SW480 (cell line): ENCODE results near the gene LITAFD.
"Not testable (repeated sequence)": the region's sequence is repeated elsewhere in the genome, so short reads cannot be mapped to it uniquely, and the experiment has no call there.

ENCODE experiments used
- DNase-seq: peaks from one replicate; pipeline ENCODE4 v3.0.0-alpha.2; 2016; ENCODE audit warnings: low spot score

Gene LITAFD

GRCh38 chr16:8894736-8895334 lies 12.7 kb downstream of the LITAFD start:
- no peak for DNase-seq

- no peak for DNase-seq
These were observed 16.6 kb downstream of the LITAFD start for GRCh38 chr16:8898660-8899318.

DNA sequence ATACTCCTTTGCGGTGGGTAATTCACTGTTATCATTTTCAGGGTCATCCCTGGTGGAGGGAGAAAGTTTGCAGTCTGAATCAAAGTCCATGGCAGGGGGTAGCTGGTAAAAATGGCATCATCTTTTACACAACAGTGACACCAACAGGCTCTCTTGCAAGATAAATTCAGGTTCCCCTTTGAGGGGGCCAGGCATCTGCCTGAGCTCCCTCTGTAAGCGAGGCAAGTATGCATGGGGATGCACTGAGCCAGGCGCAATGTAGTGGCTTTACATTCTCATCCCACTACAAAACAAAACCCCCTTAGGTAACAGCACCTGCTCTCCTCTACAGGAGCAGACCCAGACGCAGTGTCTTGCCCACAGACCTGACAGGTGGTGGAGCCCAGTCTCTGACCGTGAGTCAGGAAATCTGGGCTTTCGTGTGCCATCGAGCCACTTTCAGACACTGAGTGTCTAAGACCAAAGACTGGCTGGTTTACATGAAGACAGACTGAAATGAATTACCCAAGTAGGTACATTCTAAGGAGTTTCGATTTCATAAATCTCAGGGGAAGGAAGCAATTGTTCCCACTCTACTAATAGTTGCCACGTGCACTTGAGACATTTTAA lies 17.7 kb downstream of the LITAFD start:
- no peak for DNase-seq

DNA sequence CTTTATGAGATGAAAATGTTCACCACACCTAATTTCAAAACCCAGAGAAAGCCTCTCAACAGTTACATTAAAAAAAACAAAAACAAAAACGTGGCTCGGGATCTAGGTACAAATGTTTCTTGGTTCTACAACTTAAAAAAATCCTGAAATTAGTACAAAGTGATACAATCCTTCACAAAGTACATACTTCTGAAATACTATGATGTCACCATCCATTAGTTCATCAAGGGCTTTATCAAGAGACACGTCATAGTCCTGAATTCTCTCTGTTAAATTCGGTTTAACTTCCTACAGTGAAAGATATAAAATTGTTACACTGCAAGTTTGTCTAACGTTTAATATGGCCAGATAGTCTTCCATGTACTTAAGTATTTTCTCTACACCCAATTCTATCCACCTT lies 18.2 kb downstream of the LITAFD start:
- DNase-seq, result no peak

GRCh38 chr16:8901320-8901861 lies 19.2 kb downstream of the LITAFD start:
- no peak for DNase-seq

DNA sequence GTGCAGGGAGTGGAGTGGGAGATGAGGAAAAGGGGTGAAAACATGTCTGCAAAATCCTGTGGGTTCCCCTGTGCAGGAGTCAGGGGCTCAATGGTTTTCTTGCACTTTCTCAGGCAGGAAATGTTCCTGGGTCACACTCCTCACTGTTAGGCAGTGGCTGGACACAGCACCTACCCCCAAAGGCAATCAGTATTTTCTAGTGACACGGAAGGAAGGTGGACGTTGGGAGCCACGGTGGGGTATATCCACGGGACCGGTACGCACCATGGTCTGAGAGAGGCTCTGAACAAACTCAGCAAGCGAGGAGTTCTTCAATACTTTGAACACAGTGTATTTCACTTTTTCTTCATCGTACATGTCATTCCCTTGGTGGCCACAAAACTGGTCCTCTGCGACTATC lies 20.9 kb downstream of the LITAFD start:
- no peak for DNase-seq

DNA sequence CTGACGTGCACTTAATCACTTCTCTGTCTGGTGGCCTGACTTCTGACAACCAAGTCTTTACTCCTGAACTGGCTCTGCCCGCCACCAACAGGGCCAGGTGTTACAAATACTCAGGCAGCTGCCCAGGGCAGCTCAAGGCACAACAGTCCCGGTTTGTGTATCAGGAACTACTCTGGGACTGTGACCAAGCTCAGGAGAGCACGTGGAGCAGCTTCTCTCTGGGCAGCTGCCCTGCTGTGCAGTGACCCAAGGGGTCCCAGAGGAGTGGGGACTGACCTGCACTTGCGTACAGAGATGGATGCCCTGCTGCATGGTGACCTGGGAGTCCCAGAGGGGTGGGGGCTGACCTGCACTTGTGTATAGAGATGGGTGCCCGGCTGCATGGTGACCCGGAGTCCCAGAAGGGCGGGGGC lies 21.9 kb downstream of the LITAFD start:
- DNase-seq, result no peak

- DNase-seq, result peak; percentile 58
These were observed 23.1 kb downstream of the LITAFD start for GRCh38 chr16:8905168-8905762.

DNA sequence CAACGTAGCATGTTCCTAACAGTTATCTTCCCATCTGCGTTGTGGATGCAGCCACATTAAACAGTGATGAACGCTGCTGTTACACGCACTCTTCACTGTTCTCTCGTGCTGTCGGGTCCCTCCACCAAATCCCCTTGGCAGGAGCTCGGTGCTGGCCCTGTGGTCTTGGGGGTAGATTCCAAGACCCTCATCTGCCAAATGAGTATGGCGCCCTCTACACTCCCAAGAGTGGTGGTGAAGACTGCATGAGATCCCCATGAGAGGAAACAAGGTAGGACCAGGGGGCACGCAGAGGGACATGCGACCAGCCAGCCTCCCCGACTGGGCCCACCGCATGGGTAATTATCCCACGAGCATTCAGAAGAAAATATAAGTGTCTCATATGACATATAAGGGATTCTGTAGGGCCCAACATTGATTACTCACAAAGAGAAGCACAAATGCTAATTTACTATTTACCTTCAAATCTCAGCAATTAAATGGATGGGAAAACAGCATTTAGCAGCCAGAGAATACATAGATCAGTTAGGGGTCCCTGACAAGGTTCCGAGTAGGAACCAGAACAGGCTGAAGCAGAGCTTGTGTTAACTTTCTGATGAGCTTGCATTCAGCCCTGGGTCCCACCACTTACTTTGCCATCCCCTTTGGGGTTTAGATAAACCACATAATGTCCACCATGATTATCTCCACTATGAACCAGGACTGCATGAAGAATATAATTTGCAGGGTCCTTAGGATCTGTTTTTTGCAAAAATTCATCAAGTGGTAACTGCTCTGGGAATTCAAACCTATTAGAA lies 23.8 kb downstream of the LITAFD start:
- DNase-seq, result no peak

DNA sequence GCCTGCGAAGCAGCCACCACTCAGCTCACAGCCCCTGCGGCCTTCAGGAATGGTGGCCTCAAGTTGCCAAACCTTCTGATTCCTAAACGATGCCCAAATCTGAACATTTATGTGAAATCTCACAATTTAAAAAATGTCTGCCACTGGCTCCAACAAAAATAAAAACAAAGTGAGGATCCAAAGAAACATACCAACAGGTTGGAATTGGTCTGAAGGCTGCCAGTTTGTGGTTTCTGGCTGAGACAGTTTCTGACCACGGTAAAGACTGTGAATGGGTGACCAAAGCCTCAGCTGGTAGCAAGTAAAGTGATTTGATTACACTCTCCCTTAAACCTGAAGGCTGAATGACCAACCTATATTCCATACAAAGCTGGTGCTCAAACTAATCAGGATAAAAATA lies 24.9 kb downstream of the LITAFD start:
- DNase-seq, result no peak

DNA sequence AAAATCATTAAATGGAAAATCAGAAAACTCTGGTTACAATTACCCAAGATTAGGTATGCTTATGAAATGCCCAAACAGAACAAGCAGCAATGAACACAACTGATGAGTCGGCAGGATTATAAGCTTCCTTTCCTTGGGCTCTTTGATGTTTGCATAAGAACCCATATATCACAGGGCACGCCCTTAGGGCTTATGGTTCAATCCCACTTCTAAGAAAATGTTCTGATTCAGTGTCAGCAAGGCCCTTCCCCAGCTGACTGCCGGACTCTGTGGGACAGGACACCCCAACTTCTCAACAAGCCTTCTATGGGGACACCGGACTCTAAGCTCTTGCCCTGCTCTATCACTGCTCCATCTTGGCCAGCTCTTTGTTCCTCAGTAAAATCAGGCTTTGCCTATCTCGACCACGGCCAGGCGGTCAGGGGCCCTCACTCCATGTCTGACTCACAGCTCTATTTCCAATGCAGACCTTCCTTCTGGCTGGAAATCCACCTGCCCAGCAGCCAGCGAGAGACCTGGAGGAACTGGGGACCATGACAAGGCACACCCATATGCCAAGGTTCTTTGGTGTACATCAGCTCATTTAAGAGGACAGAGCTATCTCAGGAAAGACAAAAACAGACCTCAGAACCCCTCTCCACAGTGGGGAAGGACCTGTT lies 26.8 kb downstream of the LITAFD start:
- DNase-seq, result peak; percentile 17

DNA sequence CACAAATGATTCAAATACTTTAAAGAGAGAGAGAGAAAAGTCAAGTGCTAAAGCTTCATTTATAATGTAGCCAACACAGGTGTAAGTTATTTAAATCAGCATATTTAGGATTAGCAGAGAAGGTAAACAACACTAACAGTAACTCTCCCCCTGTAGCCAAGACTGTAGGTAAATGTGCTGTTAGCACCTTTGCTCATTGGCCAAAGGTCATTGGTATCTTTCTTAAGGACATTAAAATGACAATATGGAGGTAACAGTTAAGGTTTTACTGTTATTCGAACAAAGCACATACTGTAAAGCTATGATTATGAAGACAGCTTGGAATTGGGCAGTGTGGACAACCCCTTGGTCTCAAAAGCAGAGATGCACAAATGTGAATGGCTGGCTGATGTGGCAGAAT lies 28.7 kb downstream of the LITAFD start:
- no peak for DNase-seq

GRCh38 chr16:8912793-8913192 lies 30.6 kb downstream of the LITAFD start:
- no peak for DNase-seq

GRCh38 chr16:8914098-8914497 lies 31.9 kb downstream of the LITAFD start:
- DNase-seq, result no peak

- no peak for DNase-seq
These were observed 33.7 kb downstream of the LITAFD start for GRCh38 chr16:8915722-8916301.

GRCh38 chr16:8916541-8917225 lies 34.5 kb downstream of the LITAFD start:
- no peak for DNase-seq

- not testable (repeated sequence) for DNase-seq
These were observed 35.2 kb downstream of the LITAFD start for GRCh38 chr16:8917336-8917735.

DNA sequence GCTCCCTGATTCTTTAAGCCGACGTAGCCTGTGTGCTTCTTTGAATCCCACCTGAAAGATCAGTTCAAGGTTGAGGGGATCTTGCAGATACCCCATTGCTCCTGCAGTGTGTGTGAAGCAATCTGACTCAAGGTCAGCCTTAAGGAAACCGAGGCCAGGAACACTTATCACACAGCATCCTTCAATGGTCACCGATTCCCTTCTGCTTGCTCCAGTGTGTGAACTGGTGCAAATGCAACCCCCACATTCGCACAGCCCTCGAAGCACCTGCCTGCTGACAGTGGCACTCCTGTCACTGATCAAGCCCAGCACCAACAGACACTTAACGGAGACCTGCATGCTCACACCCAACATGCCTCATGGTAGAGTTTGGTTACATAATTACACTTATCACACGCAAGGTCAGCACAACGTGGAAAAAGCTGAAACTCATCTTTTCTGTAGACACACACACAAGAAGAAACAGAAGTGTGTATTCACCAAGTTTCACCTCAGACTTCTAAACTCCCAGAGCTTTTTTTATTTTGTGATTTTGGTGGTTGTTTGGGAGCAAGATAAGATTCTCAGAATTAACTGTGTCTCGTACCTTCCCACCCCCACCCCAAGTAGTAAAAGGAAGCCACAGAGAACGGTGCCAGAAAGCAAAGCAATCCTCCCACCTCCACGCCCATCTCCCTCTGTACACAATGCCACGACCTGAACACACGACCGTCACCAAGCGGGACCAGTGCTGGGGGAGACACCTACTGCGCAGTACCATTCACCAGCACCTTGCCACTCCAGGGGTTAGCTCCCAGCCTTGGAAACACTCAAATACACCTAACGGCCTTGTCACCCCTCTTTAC lies 37.2 kb downstream of the LITAFD start:
- DNase-seq, result no peak

- DNase-seq, result peak; percentile 9
These were observed 37.8 kb downstream of the LITAFD start for GRCh38 chr16:8919934-8920462.
